Medulla oblongata (tissue), 1 donor: ENCODE results near the gene OBSCN.

Source experiments
- DNase-seq: peaks from one replicate; pipeline ENCODE4 v3.0.0-alpha.2; 2015; ENCODE audit errors: extremely low spot score

The OBSCN gene

DNA sequence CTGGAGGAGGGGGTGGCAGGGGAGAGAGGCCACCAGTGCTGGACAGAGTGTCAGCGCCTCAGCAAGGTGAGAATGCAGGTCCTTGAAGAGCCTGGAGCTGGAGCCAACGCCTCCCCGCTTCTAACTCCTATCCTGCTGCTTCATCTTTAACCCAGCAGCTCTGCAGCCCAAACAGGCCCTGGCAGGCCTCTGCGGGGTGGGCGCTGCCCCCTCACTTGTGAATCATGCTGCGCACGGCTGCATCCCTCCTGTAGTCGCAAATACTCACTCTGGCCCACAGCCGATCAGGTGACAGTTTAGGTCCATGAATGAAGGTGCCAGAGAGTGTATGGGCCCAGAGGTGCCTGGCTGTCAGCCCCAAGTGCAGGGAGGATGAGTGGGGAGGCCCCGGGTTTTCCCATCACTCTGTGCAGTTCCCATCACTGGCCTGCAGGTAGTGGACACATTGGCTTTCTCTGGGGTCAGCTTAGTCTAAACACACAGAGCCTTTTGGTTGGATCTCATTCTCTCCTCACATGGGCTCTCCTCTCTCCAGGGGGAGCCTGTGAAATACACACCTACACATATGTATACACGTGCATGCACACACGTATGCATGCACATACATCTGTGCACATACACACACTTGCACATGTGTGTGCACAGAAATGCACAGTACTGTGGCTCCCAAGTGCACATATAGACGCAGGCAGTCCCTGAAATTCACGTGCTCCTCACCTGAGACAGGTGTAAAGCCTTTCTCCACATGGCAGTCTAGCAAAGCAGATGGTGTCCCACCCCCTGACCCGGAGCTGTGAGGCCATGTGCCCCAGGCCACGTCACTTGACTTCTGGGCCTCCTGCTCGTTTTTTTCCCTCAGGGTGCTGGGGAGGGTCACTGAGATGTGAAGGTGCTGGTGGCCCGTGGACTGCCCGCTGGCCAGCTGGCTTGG is 146.8 kb downstream of the OBSCN start:
- no peak for DNase-seq

GRCh38 chr1:228356897-228357680 is 149.2 kb downstream of the OBSCN start:
- no peak for DNase-seq

DNA sequence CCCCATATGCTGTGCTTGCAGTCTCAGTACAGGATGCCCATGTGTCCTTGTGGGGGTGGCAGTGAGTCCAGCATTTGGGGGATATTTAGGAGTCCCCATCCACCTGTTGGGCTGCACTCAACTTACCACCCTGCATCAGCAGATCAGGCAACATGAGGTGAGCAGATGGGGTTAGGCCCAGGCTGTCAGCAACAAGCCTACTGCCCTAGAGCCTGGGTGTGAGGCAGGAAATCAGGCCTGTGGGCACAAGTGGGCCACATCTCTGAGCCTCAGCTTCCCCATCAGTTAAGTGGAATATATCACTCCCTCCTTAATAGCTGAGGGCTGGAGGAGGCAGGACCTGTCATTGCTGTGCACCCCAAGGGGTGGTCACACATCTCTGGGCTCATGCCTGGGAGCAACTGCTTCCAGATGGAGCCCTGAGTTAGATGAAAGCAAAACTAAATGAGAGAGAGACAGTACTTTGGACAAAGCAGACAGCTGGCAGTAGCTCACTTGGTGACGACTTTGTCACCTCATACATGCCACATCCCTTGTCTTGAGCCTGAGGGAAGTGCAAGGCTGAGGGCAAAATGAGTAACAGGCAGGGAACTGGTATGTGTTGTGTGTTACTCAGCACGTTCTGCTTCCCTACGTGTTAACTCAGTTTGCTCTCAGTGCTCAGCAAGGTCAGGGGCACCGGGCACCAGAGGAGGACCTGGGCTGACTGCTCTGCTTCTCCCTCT is 150.4 kb downstream of the OBSCN start:
- no peak for DNase-seq

- DNase-seq, result no peak
Measured at GRCh38 chr1:228358764-228359612, 151.1 kb downstream of the OBSCN start.

- no peak for DNase-seq
Measured at GRCh38 chr1:228359613-228360532, 152.0 kb downstream of the OBSCN start.

- DNase-seq, result no peak
Measured at GRCh38 chr1:228360533-228361313, 152.9 kb downstream of the OBSCN start.

GRCh38 chr1:228361314-228362140 is 153.7 kb downstream of the OBSCN start:
- DNase-seq, result no peak

DNA sequence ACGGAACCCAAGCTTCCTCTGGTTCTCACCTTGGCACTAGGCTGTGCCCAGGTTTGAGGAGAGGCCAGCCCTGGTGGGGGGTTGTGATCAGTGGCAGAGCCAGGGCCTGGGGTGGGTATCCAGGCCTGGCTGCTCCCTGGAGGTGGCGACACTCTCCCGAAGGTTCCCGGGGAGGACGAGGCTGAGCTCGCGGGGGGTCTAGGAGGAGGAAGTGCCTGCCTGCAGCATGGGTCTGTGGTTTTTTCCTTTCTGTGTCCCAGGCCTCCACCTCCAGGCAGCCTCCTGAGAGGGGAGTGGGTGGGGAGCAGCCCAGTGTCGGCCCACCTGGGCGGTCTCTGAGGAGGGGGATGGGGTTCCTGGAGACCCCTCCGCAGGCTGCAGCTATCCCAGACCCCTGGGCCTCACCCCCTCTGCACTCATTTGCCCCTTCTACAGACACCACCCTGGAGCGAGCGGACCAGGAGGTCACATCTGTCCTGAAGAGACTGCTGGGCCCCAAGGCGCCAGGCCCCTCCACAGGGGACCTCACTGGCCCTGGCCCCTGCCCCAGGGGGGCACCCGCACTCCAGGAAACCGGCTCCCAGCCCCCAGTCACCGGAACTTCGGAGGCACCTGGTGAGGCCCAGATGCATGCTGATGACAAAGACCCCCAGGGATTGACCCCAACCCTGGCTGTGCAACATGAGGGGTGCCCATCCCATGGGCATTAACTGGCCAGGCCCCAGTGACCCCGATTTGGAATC is 154.5 kb downstream of the OBSCN start:
- DNase-seq, result no peak

DNA sequence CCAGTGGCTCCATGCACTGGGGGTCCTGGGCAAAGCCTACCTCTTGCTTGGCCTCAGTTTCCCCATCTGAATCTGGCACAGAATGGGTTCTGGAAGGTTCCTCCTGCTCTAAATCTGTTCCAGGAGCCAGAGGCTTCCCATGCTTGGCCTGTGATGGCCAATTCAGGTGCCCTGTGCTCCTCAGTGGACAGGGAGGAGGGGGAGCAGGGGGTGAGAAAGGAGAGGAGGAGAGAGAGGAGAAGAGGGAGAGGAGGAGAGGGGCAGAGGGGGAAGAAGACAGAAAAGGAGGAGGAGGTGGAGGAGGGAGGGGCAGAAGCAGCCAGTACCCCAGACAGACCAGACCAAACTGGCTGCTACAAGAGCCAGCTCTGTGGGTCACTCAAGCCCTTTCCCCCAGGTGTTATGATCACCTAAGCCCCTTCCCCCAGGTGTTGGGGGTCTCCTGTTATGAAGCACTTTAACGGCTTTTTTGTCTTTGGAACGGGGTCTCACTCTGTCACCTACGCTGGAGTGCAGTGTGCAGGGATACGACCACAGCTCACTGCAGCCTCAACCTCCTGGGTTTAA is 155.1 kb downstream of the OBSCN start:
- no peak for DNase-seq

DNA sequence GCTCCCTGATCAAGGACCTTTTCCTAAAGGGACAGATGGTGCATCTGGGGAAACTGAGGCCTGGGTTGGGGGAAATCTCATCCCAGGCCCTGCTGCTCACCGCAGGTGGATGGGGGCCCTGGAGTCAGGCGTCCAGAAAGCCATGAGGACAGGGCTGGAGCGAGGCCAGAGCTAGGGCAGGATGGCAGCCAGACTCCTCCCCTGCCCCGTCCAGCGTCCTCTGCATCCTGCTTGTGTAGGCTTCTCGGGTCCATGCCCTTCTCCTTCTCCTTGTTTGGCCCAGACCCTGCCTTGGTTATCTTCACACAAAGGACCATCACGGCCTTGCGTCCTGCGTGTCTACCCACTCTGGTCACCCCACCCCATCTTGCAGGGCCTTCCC is 155.8 kb downstream of the OBSCN start:
- no peak for DNase-seq

DNA sequence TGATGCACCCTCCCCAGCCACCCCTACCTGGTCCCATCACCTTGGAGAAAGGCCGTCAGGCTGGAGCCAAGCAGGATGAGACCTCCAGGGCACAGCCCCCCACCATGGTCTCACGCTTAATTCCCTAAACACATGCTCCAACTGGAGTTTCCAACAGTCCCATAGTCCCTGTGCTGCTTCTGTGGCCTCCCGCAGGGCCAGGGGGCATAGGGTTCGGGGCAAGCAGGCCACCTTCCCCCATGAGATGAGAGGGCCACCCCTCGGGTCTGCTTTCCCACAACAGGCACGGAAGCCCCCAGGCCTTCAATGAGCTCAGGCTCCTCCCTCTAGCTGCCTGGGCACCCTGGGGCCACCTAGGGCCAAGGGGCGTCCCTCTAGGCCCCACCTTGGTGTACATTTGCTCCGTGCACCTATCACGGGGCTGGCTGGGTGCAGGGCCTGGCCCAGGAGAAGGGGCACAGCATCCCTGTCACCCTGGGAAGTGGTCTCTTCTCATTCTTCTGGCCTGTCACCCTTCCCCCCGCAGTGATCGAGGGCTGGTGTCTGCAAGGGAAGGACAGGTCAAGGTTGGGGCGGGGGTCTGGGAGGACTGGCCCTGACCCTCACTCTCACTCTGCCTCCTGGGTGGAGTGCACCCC is 156.3 kb downstream of the OBSCN start:
- no peak for DNase-seq

DNA sequence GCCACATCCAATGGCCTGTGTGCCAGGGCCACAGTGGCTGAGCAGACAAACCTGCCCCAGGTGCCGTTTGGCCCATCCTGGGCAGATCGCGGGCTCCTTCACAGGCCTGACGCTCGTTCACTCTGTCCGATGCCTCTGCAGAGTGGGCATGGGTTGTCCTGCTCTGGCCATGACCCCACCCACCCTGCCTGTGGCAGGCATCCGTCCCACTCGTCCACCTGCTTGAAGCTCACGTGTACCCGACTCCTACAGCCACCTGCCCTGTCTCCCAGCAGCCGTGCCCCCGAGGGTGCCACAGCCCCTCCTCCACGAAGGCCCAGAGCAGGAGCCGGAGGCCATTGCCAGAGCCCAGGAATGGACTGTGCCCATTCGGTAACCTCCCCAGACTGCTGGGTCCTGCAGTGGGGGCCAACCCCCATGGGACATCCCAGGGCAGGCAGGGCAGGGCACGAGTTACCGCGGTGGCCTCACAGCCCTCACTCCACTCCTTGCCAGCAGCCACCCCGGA is 156.9 kb downstream of the OBSCN start:
- DNase-seq, result no peak

GRCh38 chr1:228365271-228366061 is 157.6 kb downstream of the OBSCN start:
- no peak for DNase-seq

DNA sequence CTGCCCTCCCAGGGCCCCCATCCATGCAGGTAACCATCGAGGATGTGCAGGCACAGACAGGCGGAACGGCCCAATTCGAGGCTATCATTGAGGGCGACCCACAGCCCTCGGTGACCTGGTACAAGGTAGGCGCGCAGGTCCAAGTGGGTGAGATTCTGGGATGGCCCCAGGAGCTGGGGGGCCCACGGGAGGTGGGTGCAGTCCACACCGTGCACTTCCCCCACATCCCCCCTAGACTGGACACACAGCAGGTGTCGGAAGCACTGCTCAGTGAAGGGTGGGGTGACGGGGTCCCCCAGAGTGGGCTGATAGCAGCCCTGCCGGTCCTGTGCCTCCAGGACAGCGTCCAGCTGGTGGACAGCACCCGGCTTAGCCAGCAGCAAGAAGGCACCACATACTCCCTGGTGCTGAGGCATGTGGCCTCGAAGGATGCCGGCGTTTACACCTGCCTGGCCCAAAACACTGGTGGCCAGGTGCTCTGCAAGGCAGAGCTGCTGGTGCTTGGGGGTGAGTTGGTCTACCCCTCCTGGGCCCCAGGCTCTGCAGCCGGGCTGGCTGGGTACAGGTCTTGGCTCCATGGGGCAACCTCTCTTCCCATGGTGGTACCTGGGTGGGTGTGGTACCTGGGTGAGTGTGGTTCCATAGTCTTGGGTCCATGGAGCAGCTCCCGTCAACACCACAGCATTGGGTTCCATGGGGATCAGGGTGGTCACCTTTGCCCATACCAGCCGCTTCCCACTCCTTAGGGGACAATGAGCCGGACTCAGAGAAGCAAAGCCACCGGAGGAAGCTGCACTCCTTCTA is 158.4 kb downstream of the OBSCN start:
- DNase-seq, result no peak
